Measurements from ENCODE around the gene RILPL1. TPM values are rescaled to one million over a fixed set of nuclear protein-coding genes. Genes with fewer than 3 reads are reported as not detected.
"Not testable (repeated sequence)": the region's sequence is repeated elsewhere in the genome, so short reads cannot be mapped to it uniquely, and the experiment has no call there.

RILPL1 gene
- total RNA-seq, 1 experiment from 2014 or later, result 18.8 TPM

- Histone ChIP-seq H4K20me1 (ENCODE audit: low read length) (no peaks in the 10 kb centered on the region), H3K4me2 (ENCODE audit: low read length) (no peak overlapping the region), H3K4me3 (ENCODE audit: low read length) (no peak overlapping the region), H3K79me2 (ENCODE audit: low read length) (no peaks in the 10 kb centered on the region), H3K36me3 (ENCODE audit: low read depth, low read length) (no peaks in the 10 kb centered on the region), H3F3A (ENCODE audit: low read length, unreplicated experiment) (no peaks in the 10 kb centered on the region), H3K9me3 (ENCODE audit: low read length) (no peaks in the 10 kb centered on the region), H3K4me1 (ENCODE audit: insufficient read depth, low read length) (no peaks in the 10 kb centered on the region), H2AFZ (ENCODE audit: low read length) (no peak overlapping the region), H3K27me3 (ENCODE audit: low read length) (no peaks in the 10 kb centered on the region), H3K27ac (ENCODE audit: low read length) (no peak overlapping the region), H3K9me2 (replicated peaks; ENCODE audit: low read length) (no peaks in the 10 kb centered on the region), H3K9ac (ENCODE audit: low read length) (no peak overlapping the region)
- no TSS peak for BruUV-seq (replicated peaks)
- ATAC-seq (no peak), DNase-seq (no peak)
- TF ChIP-seq CTCF (conservative IDR thresholded peaks at IDR 0.05; ENCODE audit: low read depth, low read length) (no peak), EZH2phosphoT487 (IDR thresholded peaks at IDR 0.05; ENCODE audit: borderline replicate concordance, low read length) (no peak), EZH2 (IDR thresholded peaks at IDR 0.05; ENCODE audit: low read length, unreplicated experiment) (no peak)
- CTCF ChIA-PET, result no interaction called here
- intact Hi-C loops (cut with micrococcal nuclease), result no loop called here
- POLR2A ChIA-PET (ENCODE audit: unreplicated experiment), result no interaction called here
Measured at GRCh38 chr12:123485756-123486155, 47.8 kb downstream of the RILPL1 start.

DNA sequence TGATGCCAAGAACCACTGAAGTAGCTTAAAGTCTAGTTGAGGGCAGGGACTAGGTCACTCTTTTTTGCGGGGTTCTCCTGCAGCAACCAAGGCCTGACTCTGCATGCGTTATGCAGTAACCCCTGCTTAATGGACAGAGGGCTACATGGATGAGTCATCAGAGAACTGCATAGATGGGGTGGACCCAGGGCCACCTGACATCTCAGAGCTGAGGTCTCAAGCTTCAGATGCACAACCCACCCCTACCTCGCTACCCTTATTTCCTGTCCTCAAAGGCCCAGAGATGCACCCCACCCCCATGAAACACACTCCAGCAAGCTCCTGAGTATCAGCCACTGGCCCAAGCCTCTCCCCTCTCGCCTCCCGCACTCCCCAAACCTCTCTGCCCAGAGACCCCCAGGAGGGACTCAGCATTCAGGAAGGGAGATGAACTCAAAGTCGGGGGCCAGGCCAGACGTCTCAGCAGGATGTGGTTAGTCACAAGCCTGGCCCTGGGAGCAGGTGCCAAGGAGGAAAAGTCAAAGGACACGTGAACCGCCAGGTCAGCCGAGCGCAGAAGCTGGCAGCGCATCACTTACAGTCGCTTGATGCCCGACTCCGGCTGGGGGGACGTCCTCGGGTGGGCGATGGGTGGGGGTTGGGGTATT, 49.8 kb downstream of the RILPL1 start:
- no peaks in the 10 kb centered on the region for H3K27me3 ChIP-seq (ENCODE audit: low read length)
- H3K9me2 ChIP-seq (replicated peaks; ENCODE audit: low read length), result no peaks in the 10 kb centered on the region
- no peak overlapping the region for H3K4me3 ChIP-seq (ENCODE audit: low read length)
- no peaks in the 10 kb centered on the region for H3K4me1 ChIP-seq (ENCODE audit: insufficient read depth, low read length)
- H3K9me3 ChIP-seq (ENCODE audit: low read length), result no peaks in the 10 kb centered on the region
- H4K20me1 ChIP-seq (ENCODE audit: low read length), result no peaks in the 10 kb centered on the region
- no peak overlapping the region for H3K9ac ChIP-seq (ENCODE audit: low read length)
- no peak overlapping the region for H3K4me2 ChIP-seq (ENCODE audit: low read length)
- H3K79me2 ChIP-seq (ENCODE audit: low read length), result no peaks in the 10 kb centered on the region
- intact Hi-C loops (cut with micrococcal nuclease), result no loop called here
- H2AFZ ChIP-seq (ENCODE audit: low read length), result no peak overlapping the region
- ATAC-seq, result no peak
- no peak overlapping the region for H3K27ac ChIP-seq (ENCODE audit: low read length)
- CTCF ChIA-PET, result no interaction called here
- TF ChIP-seq EZH2 (IDR thresholded peaks at IDR 0.05; ENCODE audit: low read length, unreplicated experiment) (no peak), EZH2phosphoT487 (IDR thresholded peaks at IDR 0.05; ENCODE audit: borderline replicate concordance, low read length) (no peak), CTCF (conservative IDR thresholded peaks at IDR 0.05; ENCODE audit: low read depth, low read length) (no peak)
- no TSS peak for BruUV-seq (replicated peaks)
- no peaks in the 10 kb centered on the region for H3K36me3 ChIP-seq (ENCODE audit: low read depth, low read length)
- no peak for DNase-seq
- POLR2A ChIA-PET (ENCODE audit: unreplicated experiment), result no interaction called here
- no peaks in the 10 kb centered on the region for H3F3A ChIP-seq (ENCODE audit: low read length, unreplicated experiment)

GRCh38 chr12:123482876-123483275, 50.6 kb downstream of the RILPL1 start:
- intact Hi-C loops (cut with micrococcal nuclease), result no loop called here
- Histone ChIP-seq H2AFZ (ENCODE audit: low read length) (no peak overlapping the region), H3K36me3 (ENCODE audit: low read depth, low read length) (no peaks in the 10 kb centered on the region), H3K4me1 (ENCODE audit: insufficient read depth, low read length) (no peaks in the 10 kb centered on the region), H3K27ac (ENCODE audit: low read length) (no peak overlapping the region), H3K4me3 (ENCODE audit: low read length) (no peak overlapping the region), H3K27me3 (ENCODE audit: low read length) (no peaks in the 10 kb centered on the region), H3K9me3 (ENCODE audit: low read length) (no peaks in the 10 kb centered on the region), H3F3A (ENCODE audit: low read length, unreplicated experiment) (no peaks in the 10 kb centered on the region), H4K20me1 (ENCODE audit: low read length) (no peaks in the 10 kb centered on the region), H3K9me2 (replicated peaks; ENCODE audit: low read length) (no peaks in the 10 kb centered on the region), H3K4me2 (ENCODE audit: low read length) (no peak overlapping the region), H3K9ac (ENCODE audit: low read length) (no peak overlapping the region), H3K79me2 (ENCODE audit: low read length) (no peaks in the 10 kb centered on the region)
- DNase-seq (no peak), ATAC-seq (no peak)
- TF ChIP-seq CTCF (conservative IDR thresholded peaks at IDR 0.05; ENCODE audit: low read depth, low read length), result no peak
- TF ChIP-seq EZH2 (IDR thresholded peaks at IDR 0.05; ENCODE audit: low read length, unreplicated experiment), result no peak
- TF ChIP-seq EZH2phosphoT487 (IDR thresholded peaks at IDR 0.05; ENCODE audit: borderline replicate concordance, low read length), result no peak
- no TSS peak for BruUV-seq (replicated peaks)
- CTCF ChIA-PET, result no interaction called here
- POLR2A ChIA-PET (ENCODE audit: unreplicated experiment), result no interaction called here

- BruUV-seq (replicated peaks); H3K4me2 ChIP-seq (ENCODE audit: low read length); DNase-seq; H3K4me3 ChIP-seq (ENCODE audit: low read length); H2AFZ ChIP-seq (ENCODE audit: low read length); POLR2A ChIA-PET (ENCODE audit: unreplicated experiment); H4K20me1 ChIP-seq (ENCODE audit: low read length); H3K4me1 ChIP-seq (ENCODE audit: insufficient read depth, low read length); H3K27me3 ChIP-seq (ENCODE audit: low read length); H3K9me3 ChIP-seq (ENCODE audit: low read length); CTCF ChIA-PET; ATAC-seq; intact Hi-C loops (cut with micrococcal nuclease); H3K9ac ChIP-seq (ENCODE audit: low read length); H3K79me2 ChIP-seq (ENCODE audit: low read length); H3F3A ChIP-seq (ENCODE audit: low read length, unreplicated experiment); H3K36me3 ChIP-seq (ENCODE audit: low read depth, low read length); H3K9me2 ChIP-seq (replicated peaks; ENCODE audit: low read length); H3K27ac ChIP-seq (ENCODE audit: low read length): not testable (repeated sequence)
Measured at GRCh38 chr12:123481251-123481650, 52.3 kb downstream of the RILPL1 start.

Measured in PC-3 (cell line).